Measurements from ENCODE around the gene ERCC8.

DNA sequence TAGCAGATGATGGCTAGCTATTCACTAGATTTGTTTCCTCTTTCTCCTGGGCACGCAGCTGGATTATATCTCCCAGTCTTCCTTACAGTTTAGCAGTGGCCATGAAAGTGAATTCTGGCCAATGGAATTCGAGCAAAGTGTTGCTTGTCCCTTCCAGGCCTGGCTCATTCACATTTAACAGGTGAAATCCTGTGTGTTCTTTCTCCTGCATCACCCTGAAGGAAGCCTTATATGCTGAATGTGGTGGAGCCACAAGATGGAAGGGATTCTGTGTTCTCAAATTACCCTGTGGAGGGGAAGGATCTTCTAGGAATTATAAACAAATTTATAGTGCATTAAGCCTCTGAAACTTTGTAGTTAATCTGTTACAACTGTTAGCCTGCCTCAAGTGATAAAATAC is 92.6 kb downstream of the ERCC8 start:
- TF ChIP-seq CTCF (IDR thresholded peaks at IDR 0.05) (no peak), POLR2A (IDR thresholded peaks at IDR 0.05) (no peak)

All from uterus (tissue), 2 donors.